GM19395 (cell line): ENCODE measurements around the gene TOR4A.

Source experiments
- ATAC-seq: cut with Tn5 transposase; IDR thresholded peaks from one replicate; pipeline ENCODE4 v1.9.1; 2021; ENCODE audit warnings: mild to moderate bottlenecking, moderate library complexity; ENCODE audit not compliant: unreplicated experiment

TOR4A gene

DNA sequence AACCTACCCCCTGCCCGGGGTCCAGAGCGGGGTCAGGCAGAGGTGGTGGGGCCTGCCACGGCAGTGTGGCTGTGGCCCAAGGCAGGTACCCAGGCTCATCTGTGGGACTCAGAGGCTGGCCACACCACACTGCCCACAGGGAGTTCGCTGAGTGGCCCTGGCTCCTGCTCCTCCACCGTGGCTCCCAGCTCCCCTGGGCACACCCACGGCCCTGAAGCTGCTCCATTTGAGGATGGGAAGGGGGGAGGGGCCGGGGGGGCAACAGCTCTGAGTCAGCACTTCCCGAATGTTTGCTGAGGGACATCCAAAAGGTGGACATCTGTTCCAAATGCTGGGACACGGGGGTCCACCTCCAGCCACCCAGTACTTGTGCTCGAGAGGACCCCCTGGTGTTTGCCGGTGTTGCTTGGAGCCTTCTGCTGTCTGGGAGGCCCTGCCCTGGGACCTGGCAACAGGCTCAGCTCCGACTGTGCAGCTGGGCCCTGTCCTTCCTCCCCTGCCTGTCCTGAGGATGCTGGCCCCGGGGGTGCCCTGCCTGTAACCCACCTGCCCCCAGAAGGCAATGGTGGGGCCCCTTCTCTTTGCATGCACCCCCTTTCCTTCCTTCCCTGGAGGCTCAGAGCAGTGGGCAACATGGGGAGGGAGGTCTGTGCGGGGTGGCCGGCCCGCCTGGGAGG, 27.0 kb downstream of the TOR4A start:
- no peak for ATAC-seq

DNA sequence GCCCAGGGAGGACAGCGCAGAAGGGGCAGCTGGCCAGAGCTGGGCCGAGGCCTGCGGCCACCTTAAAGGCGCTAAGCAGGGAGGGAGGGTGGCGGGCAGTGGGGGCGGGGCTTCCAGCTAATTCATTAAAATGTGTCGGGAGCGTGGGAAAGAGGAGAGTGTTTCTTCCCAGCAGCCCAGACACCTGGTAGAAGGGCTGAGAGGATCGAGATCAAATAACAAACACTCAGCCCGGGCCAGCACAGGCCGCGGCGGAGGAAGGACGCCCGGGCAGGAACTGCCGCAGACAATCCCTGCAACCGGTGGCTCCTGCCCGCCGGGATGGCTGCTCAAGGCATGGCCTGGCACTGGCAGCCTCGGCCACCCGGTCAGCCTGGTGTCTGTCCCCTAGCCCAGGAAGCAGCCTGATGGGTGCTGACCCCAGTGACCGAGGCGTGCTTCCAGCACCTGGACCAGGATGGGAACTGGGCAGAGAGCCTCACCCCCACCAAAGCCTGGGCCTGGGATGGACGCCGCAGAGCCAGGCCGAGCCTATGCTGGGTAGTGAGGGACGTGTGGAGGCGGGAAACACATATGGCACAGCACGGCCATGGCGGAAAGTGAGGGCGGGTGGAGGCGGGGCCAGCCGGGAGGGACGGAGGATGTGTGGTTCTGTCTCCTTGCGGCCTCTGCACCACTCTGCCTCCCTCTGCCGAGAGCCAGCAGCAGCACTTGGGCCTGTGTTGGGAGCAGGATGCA, 27.7 kb downstream of the TOR4A start:
- ATAC-seq, result no peak

DNA sequence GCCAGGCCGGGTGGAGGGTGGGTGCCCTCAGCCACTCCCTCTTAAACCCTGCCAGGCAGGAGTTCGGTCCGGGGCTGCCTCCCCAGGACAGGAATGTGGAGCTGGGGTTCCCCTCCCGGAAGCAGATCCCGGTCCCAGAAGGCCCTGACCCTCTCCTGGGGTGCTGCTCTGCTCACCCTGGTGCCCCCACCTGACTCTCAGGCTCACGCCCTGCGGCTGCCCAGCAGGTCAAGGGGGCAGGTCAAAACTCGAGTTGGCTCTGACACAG, 28.2 kb downstream of the TOR4A start:
- ATAC-seq, result no peak

DNA sequence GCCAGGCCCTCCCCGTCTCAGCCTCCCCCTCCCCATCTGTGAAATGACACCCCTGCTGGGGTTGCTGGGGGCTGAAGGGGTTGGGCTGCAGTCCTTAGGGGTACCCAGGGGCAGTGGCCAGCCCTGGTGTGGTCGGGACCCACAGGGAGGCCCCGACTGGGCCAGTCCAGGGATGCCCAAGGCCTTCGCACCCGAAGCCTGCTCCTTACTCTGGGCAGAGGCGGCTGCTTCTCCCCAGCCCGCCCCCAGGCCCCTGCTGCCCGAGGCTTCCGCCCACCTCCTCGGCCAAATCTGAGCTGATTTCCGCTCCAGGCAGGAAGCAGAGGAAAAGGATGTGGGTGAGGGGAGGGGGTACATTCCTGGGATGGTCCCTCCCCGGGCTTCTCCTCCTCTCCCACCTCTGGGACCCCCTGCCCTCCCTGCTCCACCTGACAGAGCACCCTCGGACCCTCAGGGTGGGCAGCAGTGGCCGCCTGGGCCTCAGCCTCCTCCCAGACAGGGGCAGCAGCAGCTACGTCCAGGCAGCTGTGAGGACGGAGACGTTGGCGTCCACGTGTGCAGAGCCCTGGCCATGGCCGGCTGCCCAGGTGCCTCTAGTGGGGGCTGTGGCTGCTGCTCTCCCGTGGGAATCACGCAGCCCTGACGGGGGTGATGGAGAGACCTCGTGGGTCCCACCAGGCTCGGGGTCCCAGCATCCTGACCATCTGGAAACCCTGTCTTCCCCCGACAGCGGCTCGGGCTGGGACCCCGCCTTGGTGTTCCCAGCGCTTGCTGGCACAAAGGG, 28.7 kb downstream of the TOR4A start:
- no peak for ATAC-seq

DNA sequence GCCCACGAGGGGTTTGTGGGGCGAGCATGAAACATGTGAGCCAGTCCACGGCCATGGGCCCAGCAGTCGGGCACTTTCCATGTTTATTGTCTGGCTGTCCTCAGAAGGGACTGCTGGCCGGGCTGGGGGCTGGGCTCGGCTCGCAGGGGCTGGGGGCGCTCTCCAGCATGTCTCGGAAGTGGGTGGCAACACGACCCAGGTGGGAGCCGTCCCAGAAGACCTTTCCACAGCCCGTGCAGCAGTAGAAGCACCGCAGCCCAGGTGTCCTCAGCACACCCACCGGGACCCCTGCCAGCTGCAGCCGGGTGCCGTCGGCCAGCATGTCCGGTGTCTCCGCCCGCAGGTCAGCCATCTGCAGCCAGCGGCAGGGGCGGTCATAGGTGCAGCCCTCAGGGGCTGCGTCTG, 29.3 kb downstream of the TOR4A start:
- no peak for ATAC-seq

DNA sequence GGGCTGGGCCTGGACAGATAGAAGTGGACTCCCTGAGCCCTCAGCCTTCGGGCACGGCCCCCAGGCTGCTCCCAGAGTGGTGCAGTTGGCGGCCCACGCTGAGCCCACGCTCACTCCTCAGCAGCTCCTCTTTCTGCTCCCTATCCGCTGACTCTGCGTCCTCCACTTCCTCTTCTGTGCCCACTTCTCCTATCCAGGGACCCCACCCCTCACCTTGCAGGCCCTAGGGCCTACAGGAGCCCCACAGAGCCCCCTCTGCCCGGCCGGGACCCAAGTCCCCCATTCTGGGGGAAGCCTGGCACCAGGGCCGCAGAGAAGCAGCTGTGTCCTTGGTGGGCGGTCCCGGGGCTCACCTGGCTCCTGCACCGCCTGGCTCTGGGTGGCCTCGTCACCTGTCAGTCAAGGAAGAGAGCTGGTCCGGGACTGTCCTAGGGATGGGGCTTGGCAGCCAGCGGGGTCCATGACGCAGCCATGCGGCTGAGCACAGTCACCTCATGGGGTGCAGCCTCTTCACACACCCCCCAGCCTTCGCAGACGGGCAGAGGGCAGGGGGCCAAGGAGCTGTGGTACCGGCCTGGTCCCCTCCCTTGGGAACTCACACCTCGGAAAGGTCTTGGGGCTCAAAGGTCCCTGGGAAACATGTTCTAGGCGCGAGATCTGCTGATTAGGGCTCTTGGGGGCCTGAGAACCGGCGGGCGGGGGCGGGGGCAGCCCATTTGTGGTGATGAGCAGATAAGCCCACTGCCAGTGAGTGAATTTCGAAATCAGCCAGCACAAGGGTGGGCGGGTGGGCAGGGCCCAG, 29.9 kb downstream of the TOR4A start:
- no peak for ATAC-seq

DNA sequence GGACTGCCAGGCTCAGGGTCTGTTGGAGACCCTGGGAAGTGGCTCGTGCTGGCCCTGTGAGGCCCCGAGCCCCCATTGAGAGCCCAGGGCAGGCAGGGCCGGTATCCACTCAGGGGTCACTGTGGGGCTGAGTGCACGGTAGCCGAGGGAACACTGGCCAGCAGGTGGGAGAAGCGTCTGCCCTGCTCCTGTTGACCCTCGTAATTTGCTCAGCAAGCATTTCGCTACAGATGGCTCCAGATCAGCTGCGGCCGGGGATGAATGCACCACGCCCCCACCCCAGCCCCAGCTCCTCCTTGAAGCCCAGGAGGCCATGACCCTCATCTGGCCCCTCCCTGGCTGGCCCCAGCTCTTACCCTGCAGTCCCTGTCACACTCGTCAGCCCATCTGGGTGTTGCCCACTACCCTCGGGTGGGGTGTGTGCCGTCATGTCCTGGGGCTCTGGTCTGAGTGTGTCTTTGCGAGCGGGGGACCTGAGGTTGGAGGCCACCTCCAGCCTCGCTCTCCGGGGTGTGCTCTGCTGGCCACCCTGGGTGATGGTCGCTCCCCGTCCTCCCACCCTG, 30.6 kb downstream of the TOR4A start:
- ATAC-seq, result no peak

DNA sequence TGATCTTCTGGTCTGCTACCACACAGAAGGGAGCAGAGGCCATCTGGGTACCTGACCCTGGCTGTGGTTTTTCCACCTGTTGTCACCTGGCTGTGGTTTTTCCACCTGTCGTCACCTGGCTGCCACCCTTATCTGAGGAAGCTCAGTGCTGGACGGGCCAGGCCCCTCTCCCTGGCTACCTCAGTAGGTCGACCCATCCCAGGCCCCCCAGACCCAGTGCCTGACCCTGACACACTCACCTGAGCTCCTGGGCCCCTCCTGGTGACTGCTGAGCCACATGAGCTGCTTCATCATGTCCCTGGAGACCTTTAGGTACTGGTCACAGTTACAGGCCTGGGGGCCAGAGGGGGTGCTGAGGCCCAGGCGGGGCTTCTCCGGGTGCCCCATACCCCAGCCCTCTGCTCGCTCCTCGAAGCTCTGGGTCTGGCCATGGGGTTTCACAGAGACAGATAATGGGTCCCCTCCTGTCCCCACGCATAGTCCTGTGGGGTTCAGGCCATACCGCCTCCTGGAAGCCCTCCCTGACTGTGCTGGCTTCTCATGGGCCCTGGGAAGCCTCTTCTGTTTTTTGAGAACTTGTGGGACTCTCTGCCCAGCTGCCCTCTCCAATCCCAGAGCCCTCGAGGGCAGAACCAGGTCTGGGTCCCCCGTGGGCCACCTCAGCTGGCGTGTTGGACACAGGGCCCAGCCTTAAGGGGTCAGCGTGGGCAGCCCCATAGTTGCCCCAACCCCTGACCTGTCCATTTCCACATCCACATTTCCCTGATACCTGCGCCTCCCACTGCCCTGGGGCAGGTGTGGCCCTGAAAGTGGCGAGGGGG, 32.1 kb downstream of the TOR4A start:
- ATAC-seq, result no peak

DNA sequence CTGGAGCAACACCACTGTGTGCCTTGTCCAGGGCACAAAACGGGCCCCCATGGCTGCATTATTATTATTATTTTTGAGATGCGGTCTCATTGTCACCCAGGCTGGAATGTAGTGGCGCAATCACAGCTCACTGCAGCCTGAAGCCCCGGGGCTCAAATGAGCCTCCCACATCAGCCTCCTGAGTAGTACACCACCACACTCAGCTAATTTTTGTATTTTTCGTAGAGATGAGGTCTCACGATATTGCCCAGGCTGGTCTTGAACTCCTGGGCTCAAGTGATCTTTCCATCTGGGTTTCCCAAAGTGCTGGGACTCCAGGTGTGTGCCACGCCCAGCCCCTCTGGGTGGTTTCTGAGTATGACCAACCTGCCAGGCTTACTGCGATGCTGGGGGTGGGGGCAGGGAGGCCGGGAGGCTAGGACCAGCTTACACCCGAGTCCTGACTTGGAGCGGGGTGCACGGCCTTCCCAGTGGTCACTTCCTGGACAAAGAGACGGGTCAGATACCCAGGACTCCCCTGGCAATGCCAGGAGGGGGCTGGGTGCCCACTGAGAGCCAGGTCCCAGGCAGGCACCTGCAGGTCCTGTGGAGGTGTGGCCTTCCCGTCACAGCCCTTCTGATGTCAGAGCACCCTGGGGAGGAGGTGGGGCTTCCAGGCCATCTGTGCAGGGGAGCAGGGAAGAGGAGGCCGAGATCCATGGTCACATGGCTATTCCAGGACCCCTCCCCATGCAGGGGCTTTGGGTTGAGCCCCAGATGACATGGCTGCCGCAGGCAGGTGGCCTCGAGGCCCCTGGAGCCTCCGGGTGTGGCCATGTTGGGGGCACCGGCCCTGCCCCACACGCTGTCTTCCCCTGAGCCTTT, 32.9 kb downstream of the TOR4A start:
- ATAC-seq, result no peak

DNA sequence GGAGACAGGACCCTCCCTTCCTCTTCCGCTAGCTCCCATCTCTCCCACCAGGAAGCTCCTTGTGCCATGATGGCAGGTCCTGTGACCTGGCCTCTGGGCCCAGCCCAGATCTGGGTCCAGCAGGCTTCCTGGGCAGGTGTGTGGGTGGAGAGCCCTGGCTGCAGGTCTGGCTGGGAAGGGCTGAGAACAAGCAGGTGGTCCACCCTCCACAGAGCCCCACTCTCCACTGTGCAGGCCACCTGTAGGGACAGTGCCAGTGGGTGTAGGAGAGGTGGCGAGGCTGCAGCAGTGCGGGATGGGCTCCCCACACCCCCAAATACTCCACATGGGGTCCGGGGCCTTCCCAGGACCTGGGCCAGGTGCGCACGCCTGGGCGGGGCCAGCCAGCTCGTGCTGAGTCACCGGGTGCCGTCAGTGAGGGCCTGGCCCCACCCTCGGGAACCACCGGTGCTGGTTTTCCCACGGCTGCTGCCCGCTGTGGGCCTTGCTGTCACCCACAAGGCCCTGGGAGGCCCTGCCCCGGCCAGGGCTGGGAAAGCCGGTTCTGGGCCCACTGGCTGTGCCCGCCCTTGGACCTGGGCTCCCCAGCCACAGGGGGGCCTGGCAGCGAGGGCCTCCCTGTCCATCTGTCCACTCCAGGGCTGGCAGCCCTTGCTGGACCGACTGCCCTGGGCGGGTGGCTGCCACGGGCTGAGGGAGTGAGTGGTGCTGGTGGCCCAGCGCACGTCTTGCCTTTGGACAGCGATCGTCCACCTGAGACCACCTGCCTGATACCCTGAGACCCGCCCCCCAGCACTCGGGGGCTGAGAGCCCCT, 33.9 kb downstream of the TOR4A start:
- no peak for ATAC-seq

DNA sequence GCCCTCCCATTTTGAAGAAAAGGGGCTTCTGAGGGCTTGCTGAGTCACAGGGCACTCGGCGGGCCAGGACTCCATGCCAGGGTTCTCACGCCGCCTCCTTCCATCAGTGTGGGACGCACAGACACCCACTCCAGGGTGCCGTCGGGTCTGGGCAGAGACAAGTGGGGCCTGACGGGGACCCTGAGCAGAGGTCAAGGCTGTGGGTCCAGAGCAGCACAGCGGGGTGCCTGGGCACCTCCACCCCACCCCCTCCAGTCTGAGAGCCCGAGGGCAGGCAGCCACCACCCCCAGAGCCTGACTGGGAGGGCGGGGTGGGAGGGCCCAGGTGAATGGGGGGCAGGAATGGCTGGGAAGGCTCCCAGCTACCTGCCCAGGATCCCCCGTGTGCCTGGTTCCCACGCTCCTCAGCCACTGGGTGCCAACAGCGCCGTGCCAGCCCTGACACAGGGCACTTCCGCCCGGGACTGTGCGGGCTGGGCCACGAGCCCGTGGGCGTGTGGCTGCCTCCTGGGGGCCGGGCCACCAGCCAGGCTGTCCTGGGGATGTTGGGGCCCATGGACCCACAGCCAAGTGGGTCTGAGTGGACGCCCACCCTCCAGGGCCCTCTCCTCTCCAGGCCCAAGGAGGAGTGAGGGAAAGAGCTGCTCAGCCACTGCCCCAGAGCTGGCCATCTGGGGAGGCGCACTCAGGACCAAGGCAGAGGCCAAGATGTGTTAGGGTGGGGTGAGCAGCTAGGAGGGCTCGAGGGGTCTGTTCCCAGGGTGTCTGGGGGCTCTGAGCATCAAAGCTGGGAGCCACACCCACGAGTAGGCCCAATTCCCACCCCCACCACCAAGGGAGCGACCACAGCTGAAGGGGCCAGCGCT, 34.7 kb downstream of the TOR4A start:
- no peak for ATAC-seq

DNA sequence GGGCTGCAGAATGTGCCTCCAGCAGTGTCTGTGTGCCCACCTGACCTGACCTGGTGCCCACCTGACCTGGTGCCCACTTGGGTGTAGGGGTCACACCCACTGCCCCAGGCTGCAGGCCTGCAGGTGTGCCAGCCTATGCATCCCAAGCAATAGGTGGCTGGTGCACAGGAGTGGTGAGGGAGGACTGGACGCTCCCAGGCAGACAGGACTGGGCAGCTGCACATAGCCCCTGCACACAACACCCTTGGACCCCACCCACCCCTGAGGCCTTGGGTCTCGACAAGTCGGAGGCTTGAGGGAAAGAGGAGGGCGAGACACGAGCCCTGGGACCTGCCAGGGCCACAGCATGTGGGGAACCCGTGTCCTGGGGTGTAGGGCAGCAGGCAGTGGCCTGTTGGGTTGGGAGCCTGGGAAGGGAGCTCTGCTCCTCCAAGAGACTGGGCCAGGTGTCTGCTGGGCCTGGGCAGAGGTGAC, 35.4 kb downstream of the TOR4A start:
- ATAC-seq, result no peak

DNA sequence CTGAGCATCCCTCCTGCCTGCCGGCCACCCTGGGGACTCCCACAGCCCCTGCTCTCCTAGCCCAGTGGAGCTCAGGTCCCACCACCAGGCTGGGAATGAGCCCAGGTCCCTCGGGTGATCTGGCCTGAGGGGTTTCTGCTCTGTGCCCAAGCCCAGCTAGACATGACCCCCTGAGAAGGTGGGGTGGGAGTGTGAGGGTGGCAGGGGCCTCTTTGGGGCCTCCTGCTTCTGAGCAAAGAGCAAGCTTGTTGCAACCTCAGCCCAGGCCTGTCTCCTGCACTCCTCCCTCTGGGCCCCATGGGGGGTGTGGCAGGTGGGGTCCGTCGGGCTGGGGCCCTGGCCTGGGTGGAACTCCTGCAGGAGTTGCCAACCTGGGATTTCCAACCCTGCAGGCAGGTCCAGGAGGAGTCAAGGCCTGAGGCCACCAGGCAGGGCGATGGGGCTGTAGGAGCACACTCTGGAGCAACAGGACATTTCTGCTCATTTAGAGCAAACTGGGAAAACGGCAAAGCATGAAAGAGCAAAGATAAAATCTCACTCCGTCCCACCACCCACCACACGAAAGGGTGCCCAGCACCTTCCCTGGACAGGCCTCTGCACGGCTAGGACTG, 35.9 kb downstream of the TOR4A start:
- no peak for ATAC-seq

DNA sequence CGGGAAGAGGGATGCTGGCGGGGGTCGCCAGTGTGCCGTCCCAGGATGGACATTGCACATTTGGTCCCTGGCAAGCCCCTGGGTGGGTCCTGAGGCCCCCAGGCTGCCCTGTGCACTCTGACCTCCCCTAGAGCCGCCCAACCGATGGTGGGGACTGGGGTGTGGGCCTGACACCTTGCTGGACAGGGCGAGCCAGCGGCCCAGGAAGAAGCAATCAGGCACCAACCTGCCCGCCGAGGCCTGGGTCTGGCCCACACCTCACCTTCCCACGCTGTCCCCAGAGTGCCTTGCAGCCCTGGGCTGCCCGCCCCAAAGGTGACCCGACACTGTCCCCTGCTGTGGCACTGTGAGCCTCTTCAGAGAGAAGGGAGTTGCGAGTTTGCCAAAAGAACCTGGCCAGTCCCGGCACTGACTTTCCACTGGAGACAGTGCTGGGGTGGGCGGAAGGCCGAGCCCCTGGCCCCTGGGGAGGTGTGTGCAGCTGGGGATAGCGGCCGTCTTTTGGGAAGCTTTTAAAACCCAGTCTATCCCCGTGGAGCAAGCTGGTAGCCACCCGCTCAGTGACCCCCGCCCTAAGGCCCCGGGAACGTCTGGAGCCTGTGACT, 36.5 kb downstream of the TOR4A start:
- ATAC-seq, result no peak

DNA sequence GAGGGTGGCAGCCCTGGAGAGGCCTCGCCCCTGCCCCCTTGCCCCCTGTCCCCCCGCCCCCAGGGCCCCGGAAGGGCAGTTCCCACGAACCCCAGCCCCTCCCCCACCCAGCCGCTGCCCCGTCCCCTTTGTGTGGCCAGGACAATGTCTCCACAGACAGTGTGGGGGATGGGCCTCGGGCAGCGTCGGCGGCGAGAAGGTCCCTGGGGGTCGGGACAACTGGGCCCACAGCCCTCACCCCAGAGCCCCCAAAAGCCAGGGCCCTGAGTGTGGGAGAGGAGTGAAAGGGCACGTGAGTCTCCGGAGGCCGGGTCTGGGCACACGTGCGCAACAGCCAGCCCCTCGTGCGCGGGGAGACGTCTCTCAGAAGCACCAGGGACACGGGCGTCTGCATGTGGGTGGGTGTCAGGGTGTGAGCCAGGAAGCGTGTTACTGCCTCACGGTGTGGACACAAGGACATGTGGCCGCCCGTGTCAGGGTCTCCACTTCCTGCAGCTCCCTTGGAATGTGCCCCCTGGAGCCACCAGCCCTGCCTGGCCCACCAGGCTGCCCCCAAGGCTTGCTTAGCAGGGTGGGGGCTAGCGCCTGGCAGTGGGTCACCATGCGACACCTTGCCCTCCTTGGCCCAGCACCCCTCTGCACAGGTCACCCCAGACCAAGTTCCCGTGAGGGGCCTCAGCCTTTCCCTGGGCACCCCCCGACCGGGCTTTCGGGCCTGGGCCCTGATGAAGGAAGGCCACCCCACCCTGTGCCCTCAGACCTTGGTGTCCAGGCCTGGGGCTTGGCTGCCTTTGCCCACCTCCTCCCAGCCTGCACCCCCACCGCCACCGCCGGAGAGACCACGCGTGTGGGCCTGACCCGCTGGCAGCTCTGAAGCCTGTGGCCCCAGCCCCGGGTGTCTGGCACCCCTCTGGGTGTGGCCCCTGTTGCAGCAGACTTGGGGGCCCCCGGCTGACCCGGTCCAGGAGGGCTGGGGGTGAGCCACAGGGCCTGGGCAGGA, 37.3 kb downstream of the TOR4A start:
- no peak for ATAC-seq
